PC-9 (cell line): ENCODE data around the gene QPCT. TPM values are rescaled to one million over a fixed set of nuclear protein-coding genes. Genes with fewer than 3 reads are reported as not detected.

Experiments
- BruUV-seq: library from RNA; stranded (reverse); fragments of 400-500 nt; replicated peaks from 2 replicates; lab custom pipeline; 2021; lab: Mats Ljungman, UMichigan
- CTCF ChIA-PET: fragments of 300-600 bp; sonication (Branson Sonifier 250); formaldehyde crosslinking; loops from one replicate; lab custom pipeline; 2022; ENCODE audit warnings: antibody characterized with exemption; lab: Charles Lee
- POLR2A ChIA-PET: fragments of 300-600 bp; sonication (Branson Sonifier 250); formaldehyde crosslinking; loops from one replicate; lab custom pipeline; 2022; ENCODE audit warnings: antibody characterized with exemption; ENCODE audit not compliant: unreplicated experiment; lab: Charles Lee
- DNase-seq, 2 experiments: peaks; one replicate each; pipeline versions ENCODE4 v3.0.0 to v3.0.0-alpha.2; 2015 to 2022; ENCODE audit warnings: mixed read lengths in 1 of 2
- H2AFZ ChIP-seq: fragments of 200-600 bp; sonication (generic); 2 replicates; pipeline ENCODE4 v1.8.1; 2017; ENCODE audit warnings: antibody characterized with exemption
- H3F3A ChIP-seq: fragments of 200-600 bp; sonication (generic); 2 replicates; pipeline ENCODE4 v1.8.1; 2017; ENCODE audit warnings: antibody characterized with exemption, mild to moderate bottlenecking, low read depth; ENCODE audit not compliant: insufficient read depth
- H3K27ac ChIP-seq: fragments of 200-600 bp; sonication (generic); 2 replicates; pipeline ENCODE4 v1.6.1; 2016; ENCODE audit warnings: mixed run types
- H3K27me3 ChIP-seq: fragments of 200-600 bp; sonication (generic); 2 replicates; pipeline ENCODE4 v1.6.1; 2016; ENCODE audit warnings: low read depth, mixed run types; ENCODE audit not compliant: insufficient read depth
- H3K36me3 ChIP-seq: fragments of 200-600 bp; sonication (generic); 2 replicates; pipeline ENCODE4 v1.6.1; 2016; ENCODE audit warnings: low read depth, mixed run types
- H3K4me1 ChIP-seq: fragments of 200-600 bp; sonication (generic); replicated peaks from 2 replicates; pipeline ENCODE4 v1.6.1; 2016; ENCODE audit warnings: mixed run types; ENCODE audit not compliant: insufficient read depth
- H3K4me2 ChIP-seq: fragments of 200-600 bp; sonication (generic); 2 replicates; pipeline ENCODE4 v1.6.1; 2017; ENCODE audit warnings: mixed run types
- H3K4me3 ChIP-seq: fragments of 200-600 bp; sonication (generic); 2 replicates; pipeline ENCODE4 v1.6.1; 2016; ENCODE audit warnings: mixed run types
- H3K79me2 ChIP-seq: fragments of 200-600 bp; sonication (generic); 2 replicates; pipeline ENCODE4 v1.6.1; 2017; ENCODE audit warnings: low read depth, mixed run types
- H3K9me2 ChIP-seq: fragments of 200-600 bp; sonication (generic); 2 replicates; pipeline ENCODE4 v1.8.1; 2017; ENCODE audit warnings: mild to moderate bottlenecking; ENCODE audit not compliant: insufficient read depth
- H3K9me3 ChIP-seq: fragments of 200-600 bp; sonication (generic); 2 replicates; pipeline ENCODE4 v1.8.1; 2016; ENCODE audit warnings: low read depth; ENCODE audit not compliant: insufficient read depth
- H4K20me1 ChIP-seq: fragments of 200-600 bp; sonication (generic); 2 replicates; pipeline ENCODE4 v1.8.1; 2017; ENCODE audit not compliant: insufficient read depth
- EZH2 ChIP-seq: fragments of 200-600 bp; sonication (generic); IDR thresholded peaks from 2 replicates; pipeline ENCODE4 v1.8.0; 2017; ENCODE audit warnings: antibody characterized with exemption, low read depth
- intact Hi-C: fragments of 100-400 bp; cut with micrococcal nuclease; formaldehyde crosslinking; loops from one replicate; pipeline ENCODE4 v1.10.0; 2022; ENCODE audit not compliant: unreplicated experiment
- total RNA-seq: library from RNA; stranded (reverse); gene quantifications from 2 replicates; pipeline ENCODE4 v1.2.3, GENCODE V29; 2021
- TF ChIP-seq, protein P1 (sequence below): fragments of 200-600 bp; sonication (generic); conservative IDR thresholded peaks from 2 replicates; pipeline ENCODE4 v1.6.1; 2017; ENCODE audit warnings: mixed run types, antibody characterized with exemption, mild to moderate bottlenecking, moderate library complexity

QPCT gene
- total RNA-seq, 1 experiment from 2014 or later: 3.0 TPM

- Histone ChIP-seq H4K20me1 (no peaks in the 10 kb centered on the region), H3K9me2 (no peaks in the 10 kb centered on the region), H3K4me2 (no peak overlapping the region), H3K9me3 (no peaks in the 10 kb centered on the region), H3K79me2 (no peaks in the 10 kb centered on the region), H3K4me1 (no peaks in the 10 kb centered on the region), H3F3A (no peaks in the 10 kb centered on the region), H3K27me3 (no peaks in the 10 kb centered on the region), H3K27ac (no peak overlapping the region), H3K4me3 (no peak overlapping the region), H3K36me3 (no peaks in the 10 kb centered on the region), H2AFZ (no peak overlapping the region)
- peak; percentile 5 to 65 for DNase-seq
- ChIA-PET CTCF (interaction anchor here (0.6 to 2.7 kb wide), 11 partner anchors 18 to 507 kb away, joined by 3 to 46 read pairs (median 7); no protein-coding TSS in a partner anchor), POLR2A (interaction anchor here (0.6 kb wide), 1 partner anchor 170 kb away, joined by 7 read pairs; no protein-coding TSS in a partner anchor)
- no TSS peak for BruUV-seq
- TF ChIP-seq EZH2: no peak
- TF ChIP-seq, protein P1, sequence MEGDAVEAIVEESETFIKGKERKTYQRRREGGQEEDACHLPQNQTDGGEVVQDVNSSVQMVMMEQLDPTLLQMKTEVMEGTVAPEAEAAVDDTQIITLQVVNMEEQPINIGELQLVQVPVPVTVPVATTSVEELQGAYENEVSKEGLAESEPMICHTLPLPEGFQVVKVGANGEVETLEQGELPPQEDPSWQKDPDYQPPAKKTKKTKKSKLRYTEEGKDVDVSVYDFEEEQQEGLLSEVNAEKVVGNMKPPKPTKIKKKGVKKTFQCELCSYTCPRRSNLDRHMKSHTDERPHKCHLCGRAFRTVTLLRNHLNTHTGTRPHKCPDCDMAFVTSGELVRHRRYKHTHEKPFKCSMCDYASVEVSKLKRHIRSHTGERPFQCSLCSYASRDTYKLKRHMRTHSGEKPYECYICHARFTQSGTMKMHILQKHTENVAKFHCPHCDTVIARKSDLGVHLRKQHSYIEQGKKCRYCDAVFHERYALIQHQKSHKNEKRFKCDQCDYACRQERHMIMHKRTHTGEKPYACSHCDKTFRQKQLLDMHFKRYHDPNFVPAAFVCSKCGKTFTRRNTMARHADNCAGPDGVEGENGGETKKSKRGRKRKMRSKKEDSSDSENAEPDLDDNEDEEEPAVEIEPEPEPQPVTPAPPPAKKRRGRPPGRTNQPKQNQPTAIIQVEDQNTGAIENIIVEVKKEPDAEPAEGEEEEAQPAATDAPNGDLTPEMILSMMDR: peak; percentile 94
- intact Hi-C loops: loop anchor here (1.0 to 10.0 kb wide), 4 partner anchors 170 to 463 kb away; partner anchors contain the start of gene CDC42EP3
These were observed 70.1 kb downstream of the QPCT start for GRCh38 chr2:37414470-37414949.

DNA sequence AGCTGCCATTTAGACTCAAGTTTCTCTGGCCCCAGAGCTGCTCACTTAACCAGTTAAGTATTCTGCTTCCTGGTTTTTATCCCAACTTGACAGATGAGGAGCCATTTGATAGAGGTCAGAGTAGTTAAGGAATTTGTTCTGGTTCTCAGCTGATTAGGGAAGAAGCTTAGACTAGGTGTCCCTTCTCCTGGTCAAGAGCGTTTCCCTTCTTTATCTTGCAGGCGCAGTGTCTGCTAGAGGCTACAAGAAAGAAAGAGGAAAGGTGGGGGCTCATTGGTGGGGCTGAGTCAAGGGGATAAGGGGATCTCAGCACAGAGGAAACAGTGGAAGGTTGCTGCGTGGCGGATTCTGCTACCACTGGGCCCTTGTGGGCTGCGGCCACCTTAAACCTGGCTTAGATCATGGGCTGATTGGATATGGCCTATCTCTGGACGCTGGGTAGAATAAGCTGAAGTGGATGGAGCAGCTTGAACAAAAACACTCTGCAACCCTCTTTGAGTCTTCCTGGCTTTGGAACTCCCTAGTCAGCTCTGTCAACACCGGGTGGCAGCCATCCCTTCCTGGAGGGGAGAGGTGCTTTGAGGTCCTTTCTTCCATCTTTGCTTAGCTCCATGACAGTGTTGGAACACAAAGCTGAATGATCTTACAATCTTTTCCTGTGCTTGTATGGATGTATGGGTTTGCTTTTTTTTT lies 70.8 kb downstream of the QPCT start:
- no peak overlapping the region for H3K4me3 ChIP-seq
- H3K79me2 ChIP-seq: no peaks in the 10 kb centered on the region
- intact Hi-C loops: loop anchor here (10.0 kb wide), 1 partner anchor 170 kb away; no protein-coding TSS in a partner anchor
- ChIA-PET POLR2A (interaction anchor here (0.6 to 0.7 kb wide), 2 partner anchors 162 to 708 kb away, joined by 4 to 5 read pairs; no protein-coding TSS in a partner anchor), CTCF (interaction anchor here (0.6 to 2.7 kb wide), 9 partner anchors 19 to 471 kb away, joined by 3 to 46 read pairs (median 5); partner anchors contain the start of gene CDC42EP3)
- no TSS peak for BruUV-seq
- no peak for TF ChIP-seq EZH2
- TF ChIP-seq, protein P1: no peak
- H3K4me1 ChIP-seq: no peaks in the 10 kb centered on the region
- no peak overlapping the region for H3K27ac ChIP-seq
- no peaks in the 10 kb centered on the region for H4K20me1 ChIP-seq
- no peaks in the 10 kb centered on the region for H3K9me3 ChIP-seq
- H2AFZ ChIP-seq: no peak overlapping the region
- peak in 1 of 2 experiments; percentile 29 for DNase-seq
- H3K27me3 ChIP-seq: no peaks in the 10 kb centered on the region
- no peaks in the 10 kb centered on the region for H3K9me2 ChIP-seq
- H3K4me2 ChIP-seq: no peak overlapping the region
- H3K36me3 ChIP-seq: no peaks in the 10 kb centered on the region
- no peaks in the 10 kb centered on the region for H3F3A ChIP-seq

DNA sequence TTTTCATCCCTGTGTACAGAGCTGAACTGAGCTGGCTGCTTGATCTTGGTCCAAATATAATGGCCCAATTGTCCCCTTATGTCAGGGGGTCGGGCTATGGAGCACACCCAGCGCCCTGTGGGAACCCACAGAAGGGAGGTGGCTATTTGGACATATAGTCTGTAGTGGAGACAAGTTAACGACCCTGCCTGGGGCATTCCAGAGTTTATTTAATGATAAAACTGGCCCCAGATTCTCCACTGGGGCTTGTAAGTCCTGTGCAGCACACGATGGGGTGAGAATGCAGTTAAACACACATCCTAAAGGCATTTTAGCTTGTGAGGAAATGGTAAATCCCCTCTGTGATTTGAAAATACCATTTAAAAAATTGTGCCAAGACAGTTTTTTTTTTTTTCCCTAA lies 72.9 kb downstream of the QPCT start:
- H4K20me1 ChIP-seq: no peaks in the 10 kb centered on the region
- no peaks in the 10 kb centered on the region for H3K79me2 ChIP-seq
- no peaks in the 10 kb centered on the region for H3F3A ChIP-seq
- no peak for DNase-seq
- TF ChIP-seq, protein P1: no peak
- no peak for TF ChIP-seq EZH2
- BruUV-seq: no TSS peak
- intact Hi-C loops: loop anchor here (10.0 kb wide), 1 partner anchor 167 kb away; no protein-coding TSS in a partner anchor
- H3K4me3 ChIP-seq: no peak overlapping the region
- H2AFZ ChIP-seq: no peak overlapping the region
- CTCF ChIA-PET: no interaction called here
- H3K9me3 ChIP-seq: no peaks in the 10 kb centered on the region
- no peak overlapping the region for H3K4me2 ChIP-seq
- POLR2A ChIA-PET: no interaction called here
- H3K27ac ChIP-seq: no peak overlapping the region
- no peaks in the 10 kb centered on the region for H3K36me3 ChIP-seq
- no peaks in the 10 kb centered on the region for H3K9me2 ChIP-seq
- H3K27me3 ChIP-seq: no peaks in the 10 kb centered on the region
- H3K4me1 ChIP-seq: no peaks in the 10 kb centered on the region
